ENCODE data around the gene SPECC1L.

The SPECC1L gene

DNA sequence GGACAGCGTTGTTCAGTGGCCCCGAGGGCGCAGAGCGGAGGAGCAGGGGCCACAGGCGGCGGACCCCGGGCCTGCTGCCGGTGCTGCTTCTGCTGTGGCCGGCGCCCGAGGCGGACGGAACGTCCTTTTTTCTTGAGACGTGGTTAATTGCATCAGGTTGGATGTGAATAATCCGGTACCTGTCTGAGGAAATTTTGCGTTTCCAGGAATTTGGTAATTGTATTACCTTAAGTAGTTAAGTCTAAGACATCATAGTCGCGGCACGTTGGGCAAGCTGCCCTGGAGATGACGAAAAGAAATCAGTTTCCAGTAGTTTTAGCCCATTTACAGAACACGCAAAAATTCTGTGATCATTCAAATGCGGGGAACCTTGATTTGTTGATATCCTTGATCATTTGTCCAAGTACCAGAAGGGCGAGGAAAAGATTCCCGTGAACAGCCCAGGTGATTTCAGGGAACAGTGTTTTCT is 789 bp downstream of the SPECC1L start:
- 0 out of 2 replicates have a peak, but pooled peaks have one; percentile 32 for TF ChIP-seq SIN3A (IDR thresholded peaks at IDR 0.05; ENCODE audit: borderline replicate concordance, insufficient read depth, low read length)
- no peak for TF ChIP-seq TAF1 (IDR thresholded peaks at IDR 0.05; ENCODE audit: borderline replicate concordance, insufficient read depth, low read length)
- TF ChIP-seq, protein P1, sequence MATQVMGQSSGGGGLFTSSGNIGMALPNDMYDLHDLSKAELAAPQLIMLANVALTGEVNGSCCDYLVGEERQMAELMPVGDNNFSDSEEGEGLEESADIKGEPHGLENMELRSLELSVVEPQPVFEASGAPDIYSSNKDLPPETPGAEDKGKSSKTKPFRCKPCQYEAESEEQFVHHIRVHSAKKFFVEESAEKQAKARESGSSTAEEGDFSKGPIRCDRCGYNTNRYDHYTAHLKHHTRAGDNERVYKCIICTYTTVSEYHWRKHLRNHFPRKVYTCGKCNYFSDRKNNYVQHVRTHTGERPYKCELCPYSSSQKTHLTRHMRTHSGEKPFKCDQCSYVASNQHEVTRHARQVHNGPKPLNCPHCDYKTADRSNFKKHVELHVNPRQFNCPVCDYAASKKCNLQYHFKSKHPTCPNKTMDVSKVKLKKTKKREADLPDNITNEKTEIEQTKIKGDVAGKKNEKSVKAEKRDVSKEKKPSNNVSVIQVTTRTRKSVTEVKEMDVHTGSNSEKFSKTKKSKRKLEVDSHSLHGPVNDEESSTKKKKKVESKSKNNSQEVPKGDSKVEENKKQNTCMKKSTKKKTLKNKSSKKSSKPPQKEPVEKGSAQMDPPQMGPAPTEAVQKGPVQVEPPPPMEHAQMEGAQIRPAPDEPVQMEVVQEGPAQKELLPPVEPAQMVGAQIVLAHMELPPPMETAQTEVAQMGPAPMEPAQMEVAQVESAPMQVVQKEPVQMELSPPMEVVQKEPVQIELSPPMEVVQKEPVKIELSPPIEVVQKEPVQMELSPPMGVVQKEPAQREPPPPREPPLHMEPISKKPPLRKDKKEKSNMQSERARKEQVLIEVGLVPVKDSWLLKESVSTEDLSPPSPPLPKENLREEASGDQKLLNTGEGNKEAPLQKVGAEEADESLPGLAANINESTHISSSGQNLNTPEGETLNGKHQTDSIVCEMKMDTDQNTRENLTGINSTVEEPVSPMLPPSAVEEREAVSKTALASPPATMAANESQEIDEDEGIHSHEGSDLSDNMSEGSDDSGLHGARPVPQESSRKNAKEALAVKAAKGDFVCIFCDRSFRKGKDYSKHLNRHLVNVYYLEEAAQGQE (IDR thresholded peaks at IDR 0.05; ENCODE audit: insufficient read depth in 1 of 2, low read depth in 2 of 2, low read length in 2 of 2): no peak
- TF ChIP-seq FOXP2 (optimal IDR thresholded peaks at IDR 0.05; ENCODE audit: borderline replicate concordance, extremely low read depth, extremely low read length, insufficient read depth): no peak
- TF ChIP-seq POLR2AphosphoS5 (IDR thresholded peaks at IDR 0.05; ENCODE audit: low read depth, low read length): no peak

DNA sequence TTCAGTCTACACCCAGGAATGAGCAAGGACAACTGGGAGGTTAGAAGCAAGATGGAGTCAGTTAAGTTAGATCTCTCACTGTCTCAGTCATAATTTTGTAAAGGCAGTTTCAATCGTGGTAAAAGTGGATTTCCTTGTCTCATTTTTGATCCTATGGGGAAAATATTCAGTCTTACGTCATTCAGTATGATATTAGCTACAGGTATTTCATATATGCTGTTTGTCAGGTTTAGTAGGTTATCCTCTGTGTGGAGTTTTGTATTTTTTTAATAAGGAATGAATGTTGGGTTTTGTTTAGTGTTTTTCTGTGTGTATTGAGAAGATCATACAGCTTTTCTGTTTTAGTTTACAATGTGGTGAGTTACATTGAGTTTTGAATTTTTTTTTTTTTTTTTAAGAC is 11.8 kb downstream of the SPECC1L start:
- TF ChIP-seq, protein P1 (IDR thresholded peaks at IDR 0.05; ENCODE audit: insufficient read depth in 1 of 2, low read depth in 2 of 2, low read length in 2 of 2): no peak

DNA sequence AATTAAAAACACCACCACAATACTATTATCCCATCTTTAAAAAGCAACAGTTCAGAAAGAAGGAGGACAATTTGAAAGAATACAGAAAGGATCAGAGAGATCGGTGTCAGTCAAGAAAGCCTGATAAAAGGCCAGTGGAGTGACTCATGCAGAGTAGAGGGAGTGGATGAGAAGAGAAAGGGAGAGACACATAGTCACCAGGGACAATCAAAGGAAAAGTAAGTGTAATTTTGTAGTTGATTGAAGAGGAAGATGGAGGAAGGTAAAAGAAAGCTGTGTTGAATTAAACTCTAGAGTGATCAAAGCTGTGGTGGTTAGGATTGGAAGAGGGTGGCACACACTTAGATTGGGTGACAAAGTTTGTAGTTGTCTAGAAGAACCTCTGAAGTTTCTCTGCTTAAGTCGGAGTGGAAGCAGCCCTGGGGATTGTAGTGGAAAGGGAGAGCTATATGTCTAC is 14.1 kb downstream of the SPECC1L start:
- TF ChIP-seq TAF1 (IDR thresholded peaks at IDR 0.05; ENCODE audit: borderline replicate concordance, insufficient read depth, low read length): no peak
- TF ChIP-seq SIN3A (IDR thresholded peaks at IDR 0.05; ENCODE audit: borderline replicate concordance, insufficient read depth, low read length): no peak
- TF ChIP-seq FOXP2 (optimal IDR thresholded peaks at IDR 0.05; ENCODE audit: borderline replicate concordance, extremely low read depth, extremely low read length, insufficient read depth): no peak
- no peak for TF ChIP-seq POLR2AphosphoS5 (IDR thresholded peaks at IDR 0.05; ENCODE audit: low read depth, low read length)
- TF ChIP-seq, protein P1 (IDR thresholded peaks at IDR 0.05; ENCODE audit: insufficient read depth in 1 of 2, low read depth in 2 of 2, low read length in 2 of 2): no peak

DNA sequence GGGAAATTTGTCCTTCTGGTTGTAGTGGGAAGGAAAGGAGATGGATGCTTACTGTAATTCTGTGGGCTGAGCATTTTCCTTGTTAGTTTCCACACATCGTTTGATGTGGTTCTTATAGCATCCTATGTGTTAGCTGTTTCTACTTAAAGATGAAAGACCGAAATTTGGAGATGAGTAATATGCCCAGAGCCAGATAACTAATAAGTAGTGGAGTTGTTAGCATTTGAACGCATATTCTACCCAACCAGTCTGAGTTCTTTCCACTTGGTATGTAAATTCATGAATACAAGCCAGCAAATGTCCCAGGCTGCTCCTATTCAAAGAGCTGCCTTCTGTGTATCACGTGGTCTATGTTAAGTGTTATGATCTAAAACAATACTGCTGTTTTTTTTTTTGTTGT is 14.6 kb downstream of the SPECC1L start:
- TF ChIP-seq TAF1 (IDR thresholded peaks at IDR 0.05; ENCODE audit: borderline replicate concordance, insufficient read depth, low read length) (no peak), SIN3A (IDR thresholded peaks at IDR 0.05; ENCODE audit: borderline replicate concordance, insufficient read depth, low read length) (no peak), POLR2AphosphoS5 (IDR thresholded peaks at IDR 0.05; ENCODE audit: low read depth, low read length) (no peak), FOXP2 (optimal IDR thresholded peaks at IDR 0.05; ENCODE audit: borderline replicate concordance, extremely low read depth, extremely low read length, insufficient read depth) (no peak)
- TF ChIP-seq, protein P1 (IDR thresholded peaks at IDR 0.05; ENCODE audit: insufficient read depth in 1 of 2, low read depth in 2 of 2, low read length in 2 of 2): no peak

DNA sequence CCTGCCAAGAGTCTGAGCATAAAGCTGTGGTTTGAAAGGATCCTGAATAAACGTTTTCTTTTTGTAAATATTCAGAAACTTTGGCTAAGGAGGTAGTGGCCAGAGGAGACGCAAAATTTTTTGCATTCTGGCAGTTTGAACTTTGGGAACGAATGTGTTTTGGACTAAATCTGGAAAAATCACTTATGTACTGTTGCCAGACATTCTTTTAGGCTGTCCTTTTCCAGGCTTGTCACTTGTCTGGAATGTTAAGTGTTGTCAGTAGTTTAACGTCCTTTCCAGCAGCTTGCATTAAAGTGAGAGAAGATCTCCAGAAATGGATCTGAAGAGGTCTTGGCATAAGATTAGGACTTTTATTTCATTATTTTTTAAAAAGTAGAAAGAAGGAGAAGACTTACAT is 18.5 kb downstream of the SPECC1L start:
- TF ChIP-seq, protein P1 (IDR thresholded peaks at IDR 0.05; ENCODE audit: insufficient read depth in 1 of 2, low read depth in 2 of 2, low read length in 2 of 2): no peak
- TF ChIP-seq POLR2AphosphoS5 (IDR thresholded peaks at IDR 0.05; ENCODE audit: low read depth, low read length): no peak
- no peak for TF ChIP-seq SIN3A (IDR thresholded peaks at IDR 0.05; ENCODE audit: borderline replicate concordance, insufficient read depth, low read length)
- no peak for TF ChIP-seq FOXP2 (optimal IDR thresholded peaks at IDR 0.05; ENCODE audit: borderline replicate concordance, extremely low read depth, extremely low read length, insufficient read depth)
- TF ChIP-seq TAF1 (IDR thresholded peaks at IDR 0.05; ENCODE audit: borderline replicate concordance, insufficient read depth, low read length): no peak
